Measurements from ENCODE around the gene PLBD1. TPM values are rescaled to one million over a fixed set of nuclear protein-coding genes. Genes with fewer than 3 reads are reported as not detected.

PLBD1 gene
- total RNA-seq, 4 donors from 2014 or later = 4.1 to 18.7 (median 6.6) TPM

GRCh38 chr12:14601692-14602478 lies 34.2 kb upstream of the PLBD1 start:
- no peaks in the 10 kb centered on the region for H3K27me3 ChIP-seq
- intact Hi-C loops (cut with DNase I) = no loop called here
- H3K4me1 ChIP-seq = no peaks in the 10 kb centered on the region
- H3K27ac ChIP-seq (replicated peaks in 1 of 4) = no peak overlapping the region
- 70% methylated on average over 4 of the region's 4 CpGs for WGBS
- no peaks in the 10 kb centered on the region for H3K36me3 ChIP-seq
- H3K4me3 ChIP-seq = no peak overlapping the region
- no peak for TF ChIP-seq POLR2A (IDR thresholded peaks at IDR 0.05; ENCODE audit: low read depth)
- H3K9me3 ChIP-seq = peaks cover 0 to 40% (median 23%) of the 10 kb centered on the region in 4 donors
- DNase-seq (ENCODE audit: extremely low spot score) = no peak

- H3K9me3 ChIP-seq = peaks cover 0 to 15% (median 2%) of the 10 kb centered on the region in 4 donors
- no peaks in the 10 kb centered on the region for H3K36me3 ChIP-seq
- H3K4me1 ChIP-seq = no peaks in the 10 kb centered on the region
- no peak overlapping the region for H3K27ac ChIP-seq (replicated peaks in 1 of 4)
- no peaks in the 10 kb centered on the region for H3K27me3 ChIP-seq
- intact Hi-C loops (cut with DNase I) = no loop called here
- no peak overlapping the region for H3K4me3 ChIP-seq
- WGBS = 93% methylated on average over 3 of the region's 3 CpGs
- TF ChIP-seq CTCF (IDR thresholded peaks at IDR 0.05) (no peak), EP300 (IDR thresholded peaks at IDR 0.05) (no peak), POLR2AphosphoS5 (IDR thresholded peaks at IDR 0.05) (no peak), POLR2A (IDR thresholded peaks at IDR 0.05; ENCODE audit: low read depth) (no peak)
- no peak for DNase-seq (ENCODE audit: extremely low spot score)
These were observed 29.8 kb upstream of the PLBD1 start for GRCh38 chr12:14597480-14597879.

GRCh38 chr12:14591719-14592118 lies 24.0 kb upstream of the PLBD1 start:
- no peaks in the 10 kb centered on the region for H3K27me3 ChIP-seq
- TF ChIP-seq POLR2AphosphoS5 (IDR thresholded peaks at IDR 0.05) = no peak
- TF ChIP-seq CTCF (IDR thresholded peaks at IDR 0.05) = no peak
- TF ChIP-seq EP300 (IDR thresholded peaks at IDR 0.05) = no peak
- TF ChIP-seq POLR2A (IDR thresholded peaks at IDR 0.05; ENCODE audit: low read depth) = no peak
- H3K9me3 ChIP-seq = peaks cover 0 to 4% (median 0%) of the 10 kb centered on the region in 4 donors
- intact Hi-C loops (cut with DNase I) = no loop called here
- no peak for DNase-seq (ENCODE audit: extremely low spot score)
- H3K27ac ChIP-seq (replicated peaks in 1 of 4) = no peak overlapping the region
- H3K4me1 ChIP-seq = no peaks in the 10 kb centered on the region
- 69% methylated on average over 1 of the region's 1 CpG for WGBS
- H3K4me3 ChIP-seq = no peak overlapping the region
- H3K36me3 ChIP-seq = no peaks in the 10 kb centered on the region

GRCh38 chr12:14589169-14590004 lies 21.7 kb upstream of the PLBD1 start:
- H3K36me3 ChIP-seq = no peaks in the 10 kb centered on the region
- intact Hi-C loops (cut with DNase I) = no loop called here
- TF ChIP-seq POLR2AphosphoS5 (IDR thresholded peaks at IDR 0.05) (no peak), EP300 (IDR thresholded peaks at IDR 0.05) (no peak), POLR2A (IDR thresholded peaks at IDR 0.05; ENCODE audit: low read depth) (no peak), CTCF (IDR thresholded peaks at IDR 0.05) (no peak)
- WGBS = 85% methylated on average over 15 of the region's 18 CpGs
- H3K27ac ChIP-seq (replicated peaks in 1 of 4) = no peak overlapping the region
- DNase-seq (ENCODE audit: extremely low spot score) = no peak
- H3K27me3 ChIP-seq = no peaks in the 10 kb centered on the region
- H3K4me1 ChIP-seq = no peaks in the 10 kb centered on the region
- H3K4me3 ChIP-seq = no peak overlapping the region
- no peaks in the 10 kb centered on the region for H3K9me3 ChIP-seq

GRCh38 chr12:14588571-14588970 lies 20.9 kb upstream of the PLBD1 start:
- 86% methylated on average over 3 of the region's 3 CpGs for WGBS
- no peaks in the 10 kb centered on the region for H3K27me3 ChIP-seq
- no peaks in the 10 kb centered on the region for H3K36me3 ChIP-seq
- DNase-seq (ENCODE audit: extremely low spot score) = no peak
- H3K4me1 ChIP-seq = no peaks in the 10 kb centered on the region
- H3K9me3 ChIP-seq = no peaks in the 10 kb centered on the region
- no peak overlapping the region for H3K4me3 ChIP-seq
- no peak overlapping the region for H3K27ac ChIP-seq (replicated peaks in 1 of 4)
- TF ChIP-seq EP300 (IDR thresholded peaks at IDR 0.05) (no peak), POLR2A (IDR thresholded peaks at IDR 0.05; ENCODE audit: low read depth) (no peak), POLR2AphosphoS5 (IDR thresholded peaks at IDR 0.05) (no peak), CTCF (IDR thresholded peaks at IDR 0.05) (no peak)
- intact Hi-C loops (cut with DNase I) = no loop called here
